ENCODE measurements around the gene ATP5ME. TPM values are rescaled to one million over a fixed set of nuclear protein-coding genes. Genes with fewer than 3 reads are reported as not detected.

ATP5ME gene
- total and polyA plus RNA-seq, 2 donors (not counting 1 experiment from before 2014, with no cell fraction given) = 257 to 356 TPM

DNA sequence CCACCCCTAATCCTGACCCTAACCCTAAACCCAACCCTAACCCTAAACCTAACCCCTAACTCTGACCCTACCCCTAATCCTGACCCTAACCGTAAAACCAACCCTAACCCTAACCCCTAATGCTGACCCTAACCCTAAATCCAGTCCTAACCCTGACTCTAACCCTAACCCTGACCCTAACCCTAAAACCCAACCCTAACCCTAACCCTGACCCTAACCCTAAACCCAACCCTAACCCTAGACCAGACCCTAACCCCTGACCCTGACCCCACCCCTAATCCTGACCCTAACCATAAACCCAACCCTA lies 30.8 kb upstream of the ATP5ME start:
- peaks cover 3% of the 10 kb centered on the region for H4K20me1 ChIP-seq (ENCODE audit: control insufficient read depth, extremely low read depth, insufficient read depth, low read length)
- no peak overlapping the region for H3K4me2 ChIP-seq (ENCODE audit: extremely low read depth, insufficient read depth, low read length)
- no peaks in the 10 kb centered on the region for H3K9me3 ChIP-seq (ENCODE audit: control insufficient read depth, insufficient read depth, low read depth, low read length)
- H3K36me3 ChIP-seq (ENCODE audit: control insufficient read depth, insufficient read depth, low read length) = no peaks in the 10 kb centered on the region
- H3K4me3 ChIP-seq (replicated peaks in 1 of 4; ENCODE audit: control extremely low read depth in 1 of 4, insufficient read depth in 1 of 4, low read depth in 3 of 4, low read length in 4 of 4) = peak overlapping the region in 2 of 4 experiments; percentile 57 to 58
- TF ChIP-seq CTCF (conservative IDR thresholded peaks at IDR 0.05 in 1 of 2, IDR thresholded peaks at IDR 0.05 in 1 of 2; ENCODE audit: low read depth in 1 of 2, low read length in 2 of 2) = no peak
- TF ChIP-seq EZH2 (IDR thresholded peaks at IDR 0.05; ENCODE audit: low read length, missing control alignments) = no peak
- no peak for DNase-seq (ENCODE audit: low read depth in 2 of 2)
- no peak overlapping the region for H3K9ac ChIP-seq (ENCODE audit: insufficient read depth, low read length)
- H3K27me3 ChIP-seq (ENCODE audit: control insufficient read depth, insufficient read depth, low read length) = no peaks in the 10 kb centered on the region
- no peak overlapping the region for H2AFZ ChIP-seq (ENCODE audit: low read length)
- no peak overlapping the region for H3K27ac ChIP-seq (ENCODE audit: insufficient read depth, low read length)
- H3K4me1 ChIP-seq (ENCODE audit: control insufficient read depth, extremely low read depth, insufficient read depth, low read length) = no peaks in the 10 kb centered on the region
- H3K79me2 ChIP-seq (ENCODE audit: control insufficient read depth, insufficient read depth, low read length) = peaks cover 32% of the 10 kb centered on the region

DNA sequence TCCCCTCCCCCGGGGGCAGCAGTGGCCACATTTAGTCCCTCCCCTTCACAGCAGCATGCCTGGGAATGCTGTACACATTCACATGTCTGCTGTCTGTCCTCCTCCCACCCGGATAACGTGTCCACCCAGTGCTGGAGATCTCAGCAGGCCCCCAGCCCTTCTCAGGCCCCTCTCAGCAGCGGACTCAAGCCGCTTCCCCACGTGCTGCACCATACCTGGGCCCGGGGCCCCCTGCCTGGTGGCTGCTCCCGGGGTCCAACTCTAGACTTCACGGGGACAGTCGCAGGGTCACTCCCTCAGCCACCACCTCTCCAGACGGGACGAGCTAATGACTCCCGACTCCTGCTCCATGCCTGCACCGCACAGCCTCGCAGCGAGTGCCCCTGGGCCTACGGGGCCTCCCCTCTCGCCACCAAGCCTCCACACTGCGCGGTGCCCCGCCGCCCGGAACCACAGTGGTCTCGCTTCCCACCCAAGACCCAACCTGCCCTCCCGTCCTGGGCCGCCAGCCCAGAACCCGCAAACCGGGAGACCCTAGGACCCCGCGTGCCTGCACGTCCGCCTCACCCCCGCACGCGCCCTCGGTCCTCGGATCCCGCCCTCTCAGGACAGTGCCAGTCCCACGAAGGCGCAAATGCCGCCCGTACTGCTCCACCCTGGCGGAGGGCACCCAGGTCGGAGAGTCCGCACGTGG lies 30.3 kb upstream of the ATP5ME start:
- TF ChIP-seq EZH2 (IDR thresholded peaks at IDR 0.05; ENCODE audit: low read length, missing control alignments) (no peak), CTCF (conservative IDR thresholded peaks at IDR 0.05 in 1 of 2, IDR thresholded peaks at IDR 0.05 in 1 of 2; ENCODE audit: low read depth in 1 of 2, low read length in 2 of 2) (no peak)
- no peaks in the 10 kb centered on the region for H3K36me3 ChIP-seq (ENCODE audit: control insufficient read depth, insufficient read depth, low read length)
- H3K27me3 ChIP-seq (ENCODE audit: control insufficient read depth, insufficient read depth, low read length) = no peaks in the 10 kb centered on the region
- H3K9ac ChIP-seq (ENCODE audit: insufficient read depth, low read length) = no peak overlapping the region
- H2AFZ ChIP-seq (ENCODE audit: low read length) = no peak overlapping the region
- peaks cover 2% of the 10 kb centered on the region for H4K20me1 ChIP-seq (ENCODE audit: control insufficient read depth, extremely low read depth, insufficient read depth, low read length)
- H3K4me1 ChIP-seq (ENCODE audit: control insufficient read depth, extremely low read depth, insufficient read depth, low read length) = no peaks in the 10 kb centered on the region
- DNase-seq (ENCODE audit: low read depth in 2 of 2) = no peak
- H3K9me3 ChIP-seq (ENCODE audit: control insufficient read depth, insufficient read depth, low read depth, low read length) = no peaks in the 10 kb centered on the region
- no peak overlapping the region for H3K27ac ChIP-seq (ENCODE audit: insufficient read depth, low read length)
- peaks cover 26% of the 10 kb centered on the region for H3K79me2 ChIP-seq (ENCODE audit: control insufficient read depth, insufficient read depth, low read length)
- H3K4me3 ChIP-seq (replicated peaks in 1 of 4; ENCODE audit: control extremely low read depth in 1 of 4, insufficient read depth in 1 of 4, low read depth in 3 of 4, low read length in 4 of 4) = no peak overlapping the region
- H3K4me2 ChIP-seq (ENCODE audit: extremely low read depth, insufficient read depth, low read length) = no peak overlapping the region

DNA sequence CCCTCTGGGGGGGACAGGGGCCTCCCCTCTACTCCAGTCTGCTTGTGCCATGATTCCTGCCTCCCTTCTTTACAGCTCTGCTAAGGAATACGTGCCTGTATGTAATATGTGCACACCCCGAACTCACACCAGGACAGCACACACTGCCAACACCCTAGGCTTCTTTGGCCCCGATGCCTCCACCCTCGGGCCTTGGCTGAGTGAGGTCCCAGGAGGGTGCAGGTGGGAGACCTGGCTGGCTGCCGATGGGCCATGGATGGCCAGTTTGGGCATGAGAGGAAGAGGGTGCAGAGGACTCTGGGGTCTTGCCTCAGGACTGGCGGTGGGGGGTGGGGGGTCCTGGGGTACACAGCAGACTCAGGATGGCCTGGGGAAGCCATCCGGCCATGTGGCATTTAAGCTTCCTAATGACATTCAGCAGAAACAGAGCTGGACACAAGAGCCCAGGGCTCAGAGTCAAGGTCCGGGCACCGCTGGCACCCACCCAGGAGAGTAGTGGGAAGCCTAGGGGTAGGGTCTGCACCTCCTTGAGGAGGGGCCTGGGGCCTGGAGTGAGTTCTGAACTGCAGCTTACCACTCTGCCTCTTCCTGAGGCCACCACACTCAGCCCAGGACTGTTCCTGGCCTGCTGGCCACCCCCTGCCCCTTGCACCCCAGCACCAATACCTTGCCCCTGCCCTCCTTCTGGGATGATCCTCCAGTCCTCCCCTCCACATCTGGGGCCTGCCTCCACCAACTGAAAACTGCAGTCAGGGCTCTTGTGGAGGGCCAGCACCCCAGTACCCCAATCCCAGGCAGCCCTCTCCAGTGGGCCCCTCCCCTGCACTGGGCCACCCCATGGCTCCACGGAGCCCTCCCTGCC lies 29.5 kb upstream of the ATP5ME start:
- H3K27me3 ChIP-seq (ENCODE audit: control insufficient read depth, insufficient read depth, low read length) = no peaks in the 10 kb centered on the region

More for the DNA sequence above, 29.5 kb upstream of the ATP5ME start:
- no peak for DNase-seq (ENCODE audit: low read depth in 2 of 2)
- H3K27ac ChIP-seq (ENCODE audit: insufficient read depth, low read length) = no peak overlapping the region
- no peaks in the 10 kb centered on the region for H3K36me3 ChIP-seq (ENCODE audit: control insufficient read depth, insufficient read depth, low read length)
- no peaks in the 10 kb centered on the region for H3K9me3 ChIP-seq (ENCODE audit: control insufficient read depth, insufficient read depth, low read depth, low read length)
- no peak overlapping the region for H3K4me2 ChIP-seq (ENCODE audit: extremely low read depth, insufficient read depth, low read length)
- no peak overlapping the region for H3K4me3 ChIP-seq (replicated peaks in 1 of 4; ENCODE audit: control extremely low read depth in 1 of 4, insufficient read depth in 1 of 4, low read depth in 3 of 4, low read length in 4 of 4)
- H3K79me2 ChIP-seq (ENCODE audit: control insufficient read depth, insufficient read depth, low read length) = peaks cover 18% of the 10 kb centered on the region
- no peaks in the 10 kb centered on the region for H4K20me1 ChIP-seq (ENCODE audit: control insufficient read depth, extremely low read depth, insufficient read depth, low read length)
- no peak overlapping the region for H3K9ac ChIP-seq (ENCODE audit: insufficient read depth, low read length)
- no peak for TF ChIP-seq CTCF (conservative IDR thresholded peaks at IDR 0.05 in 1 of 2, IDR thresholded peaks at IDR 0.05 in 1 of 2; ENCODE audit: low read depth in 1 of 2, low read length in 2 of 2)
- TF ChIP-seq EZH2 (IDR thresholded peaks at IDR 0.05; ENCODE audit: low read length, missing control alignments) = no peak
- H2AFZ ChIP-seq (ENCODE audit: low read length) = no peak overlapping the region
- H3K4me1 ChIP-seq (ENCODE audit: control insufficient read depth, extremely low read depth, insufficient read depth, low read length) = no peaks in the 10 kb centered on the region

Measured in fibroblast of lung (primary cell).